HepG2 (cell line): ENCODE measurements around the gene ZDHHC7. TPM values are rescaled to one million over a fixed set of nuclear protein-coding genes. Genes with fewer than 3 reads are reported as not detected.

Experiments
- ATF7-NPFF ChIP-seq: sonication (generic); formaldehyde crosslinking; IDR thresholded peaks from 2 replicates; pipeline ENCODE4 v1.8.1; 2023; ENCODE audit warnings: mild to moderate bottlenecking, low read depth, missing genetic modification reagents, moderate library complexity
- CEBPZ ChIP-seq: IDR thresholded peaks from 2 replicates; pipeline ENCODE4 v1.6.1; 2012; ENCODE audit warnings: low read length, improper control_type of control experiment
- CENPT ChIP-seq: sonication (generic); formaldehyde crosslinking; IDR thresholded peaks from 2 replicates; pipeline ENCODE4 v1.8.0; 2022; ENCODE audit warnings: low read depth, mild to moderate bottlenecking, moderate library complexity, missing genetic modification reagents
- CREB1 ChIP-seq, 2 experiments: fragments of 450-650 bp in 1 of 2; IDR thresholded peaks; 2 replicates each; pipeline ENCODE4 v1.6.1; 2016 to 2017; ENCODE audit warnings: control low read depth in 1 of 2, mild to moderate bottlenecking in 1 of 2, missing compliant biosample characterization in 1 of 2, missing genetic modification characterization in 1 of 2
- CSRNP2 ChIP-seq: sonication (generic); formaldehyde crosslinking; conservative IDR thresholded peaks from 2 replicates; pipeline ENCODE4 v1.8.0; 2022; ENCODE audit warnings: low read depth, missing genetic modification reagents
- DDIT3 ChIP-seq: sonication (generic); formaldehyde crosslinking; IDR thresholded peaks from 2 replicates; pipeline ENCODE4 v1.4.0; 2020; ENCODE audit warnings: mild to moderate bottlenecking, missing genetic modification reagents
- HCFC1 ChIP-seq: fragments of 150-350 bp; IDR thresholded peaks from 2 replicates; pipeline ENCODE4 v1.6.1; 2014; ENCODE audit warnings: low read depth, low read length
- KDM3A ChIP-seq: IDR thresholded peaks from 2 replicates; pipeline ENCODE4 v1.6.1; 2018; ENCODE audit warnings: low read depth, missing compliant biosample characterization
- MTF2 ChIP-seq: sonication (generic); formaldehyde crosslinking; IDR thresholded peaks from 2 replicates; pipeline ENCODE4 v1.5.0; 2020; ENCODE audit warnings: missing genetic modification reagents, borderline replicate concordance
- RORA ChIP-seq: sonication (generic); formaldehyde crosslinking; IDR thresholded peaks from 2 replicates; pipeline ENCODE4 v1.5.0; 2020; ENCODE audit warnings: mild to moderate bottlenecking, missing genetic modification reagents, moderate library complexity
- TRIM24 ChIP-seq: sonication (generic); formaldehyde crosslinking; IDR thresholded peaks from 2 replicates; pipeline ENCODE4 v1.8.0; 2022; ENCODE audit warnings: mild to moderate bottlenecking, missing genetic modification reagents
- ZMYM4 ChIP-seq: sonication (generic); formaldehyde crosslinking; IDR thresholded peaks from 2 replicates; pipeline ENCODE4 v1.8.1; 2023; ENCODE audit warnings: mild to moderate bottlenecking, missing genetic modification reagents
- ZNF205 ChIP-seq: IDR thresholded peaks from 2 replicates; pipeline ENCODE4 v1.6.1; 2018; ENCODE audit warnings: missing biosample characterization, missing genetic modification reagents
- ZNF253 ChIP-seq: sonication (generic); formaldehyde crosslinking; IDR thresholded peaks from 2 replicates; pipeline ENCODE4 v1.8.0; 2022; ENCODE audit warnings: mild to moderate bottlenecking, missing genetic modification reagents, borderline replicate concordance
- ZNF326 ChIP-seq: sonication (generic); formaldehyde crosslinking; IDR thresholded peaks from 2 replicates; pipeline ENCODE4 v1.4.0; 2020; ENCODE audit warnings: missing genetic modification reagents, borderline replicate concordance
- ZNF446 ChIP-seq: sonication (generic); formaldehyde crosslinking; IDR thresholded peaks from 2 replicates; pipeline ENCODE4 v1.5.0; 2020; ENCODE audit warnings: mild to moderate bottlenecking, missing genetic modification reagents
- ZNF709 ChIP-seq: sonication (generic); formaldehyde crosslinking; IDR thresholded peaks from 2 replicates; pipeline ENCODE4 v1.5.0; 2020; ENCODE audit warnings: mild to moderate bottlenecking, missing genetic modification reagents
- ZNF777 ChIP-seq: sonication (generic); formaldehyde crosslinking; IDR thresholded peaks from 2 replicates; pipeline ENCODE4 v1.4.0; 2020; ENCODE audit warnings: missing genetic modification reagents
- polyA plus RNA-seq, 8 experiments: library from polyadenylated mRNA; depleted of rRNA in 3 of 8; stranded (reverse) in 7 of 8; unstranded in 1 of 8; fragments of >200 nt; fragmentation: Illumina TruSeq in 4 of 8; extraction: Trizol in 4 of 8; gene quantifications; 2 replicates each; pipeline versions ENCODE4 v1.2.1 to v1.2.3, GENCODE V29; 2011 to 2016; ENCODE audit warnings: low read depth in 4 of 8, missing spikeins in 1 of 8, mixed read lengths in 1 of 8; ENCODE audit not compliant: insufficient read depth in 1 of 8
- total RNA-seq, 5 experiments: library from RNA; depleted of rRNA; stranded (reverse); fragments of >200 nt; fragmentation: Illumina TruSeq; extraction: Trizol; gene quantifications; 2 replicates each; pipeline ENCODE4 v1.2.3, GENCODE V29; 2016; ENCODE audit warnings: low read depth in 1 of 5
- TF ChIP-seq, protein P1 (sequence below): sonication (generic); formaldehyde crosslinking; IDR thresholded peaks from 2 replicates; pipeline ENCODE4 v1.9.0; 2021; ENCODE audit warnings: missing genetic modification reagents, borderline replicate concordance
- TF ChIP-seq, protein P2 (sequence below): sonication (generic); formaldehyde crosslinking; IDR thresholded peaks from 2 replicates; pipeline ENCODE4 v1.5.0; 2020; ENCODE audit warnings: mild to moderate bottlenecking, missing genetic modification reagents

ZDHHC7 gene
- total and polyA plus RNA-seq, 2 of the 13 experiments (the other 11 are each of a cell fraction or from before 2014, with no cell fraction given), result 46.8 to 67.6 TPM

DNA sequence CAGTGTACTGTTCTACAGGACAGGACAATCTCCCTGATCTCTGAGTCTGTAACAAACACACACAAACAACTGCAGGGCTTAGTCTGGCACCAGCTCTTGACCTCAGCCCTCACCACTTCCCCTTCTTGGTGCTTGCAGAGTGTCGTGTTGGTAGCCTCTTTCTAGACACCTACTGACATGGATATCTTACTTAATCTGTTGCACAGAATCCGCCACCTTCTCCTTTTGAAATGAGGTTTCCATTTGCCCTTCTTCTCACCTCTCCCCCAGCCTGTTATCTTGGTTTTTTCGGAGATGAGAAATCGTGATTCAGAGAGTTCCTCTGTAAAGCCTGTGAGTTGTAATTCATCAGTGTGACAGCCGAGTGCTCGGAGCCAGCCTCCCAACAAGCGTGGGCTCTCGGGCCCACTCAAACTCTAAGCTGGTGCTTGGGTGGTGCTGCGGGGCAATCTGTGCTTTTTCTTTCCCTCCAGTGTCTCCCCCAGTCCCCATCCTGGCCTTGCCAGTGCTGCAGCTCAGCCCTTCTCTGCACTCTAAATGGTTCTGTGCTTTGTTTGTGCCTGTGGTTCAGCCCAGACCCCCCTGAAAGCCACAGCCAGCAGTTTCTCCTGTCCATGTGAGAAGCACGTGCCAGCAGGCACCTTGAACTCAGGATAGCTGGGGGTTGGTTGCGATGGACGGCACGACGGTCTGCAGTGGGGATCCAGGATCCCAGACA lies 44.3 kb upstream of the ZDHHC7 start (continued):
- TF ChIP-seq CEBPZ, result no peak
- TF ChIP-seq, protein P1, sequence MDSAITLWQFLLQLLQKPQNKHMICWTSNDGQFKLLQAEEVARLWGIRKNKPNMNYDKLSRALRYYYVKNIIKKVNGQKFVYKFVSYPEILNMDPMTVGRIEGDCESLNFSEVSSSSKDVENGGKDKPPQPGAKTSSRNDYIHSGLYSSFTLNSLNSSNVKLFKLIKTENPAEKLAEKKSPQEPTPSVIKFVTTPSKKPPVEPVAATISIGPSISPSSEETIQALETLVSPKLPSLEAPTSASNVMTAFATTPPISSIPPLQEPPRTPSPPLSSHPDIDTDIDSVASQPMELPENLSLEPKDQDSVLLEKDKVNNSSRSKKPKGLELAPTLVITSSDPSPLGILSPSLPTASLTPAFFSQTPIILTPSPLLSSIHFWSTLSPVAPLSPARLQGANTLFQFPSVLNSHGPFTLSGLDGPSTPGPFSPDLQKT, result 0 out of 2 replicates have a peak, but pooled peaks have one; percentile 57
- no peak for TF ChIP-seq HCFC1
- TF ChIP-seq RORA (CRISPR knock-in tag), result no peak
- TF ChIP-seq ZNF205 (CRISPR knock-in tag), result no peak
- no peak for TF ChIP-seq CSRNP2 (CRISPR knock-in tag)
- no peak for TF ChIP-seq TRIM24
- TF ChIP-seq, protein P2, sequence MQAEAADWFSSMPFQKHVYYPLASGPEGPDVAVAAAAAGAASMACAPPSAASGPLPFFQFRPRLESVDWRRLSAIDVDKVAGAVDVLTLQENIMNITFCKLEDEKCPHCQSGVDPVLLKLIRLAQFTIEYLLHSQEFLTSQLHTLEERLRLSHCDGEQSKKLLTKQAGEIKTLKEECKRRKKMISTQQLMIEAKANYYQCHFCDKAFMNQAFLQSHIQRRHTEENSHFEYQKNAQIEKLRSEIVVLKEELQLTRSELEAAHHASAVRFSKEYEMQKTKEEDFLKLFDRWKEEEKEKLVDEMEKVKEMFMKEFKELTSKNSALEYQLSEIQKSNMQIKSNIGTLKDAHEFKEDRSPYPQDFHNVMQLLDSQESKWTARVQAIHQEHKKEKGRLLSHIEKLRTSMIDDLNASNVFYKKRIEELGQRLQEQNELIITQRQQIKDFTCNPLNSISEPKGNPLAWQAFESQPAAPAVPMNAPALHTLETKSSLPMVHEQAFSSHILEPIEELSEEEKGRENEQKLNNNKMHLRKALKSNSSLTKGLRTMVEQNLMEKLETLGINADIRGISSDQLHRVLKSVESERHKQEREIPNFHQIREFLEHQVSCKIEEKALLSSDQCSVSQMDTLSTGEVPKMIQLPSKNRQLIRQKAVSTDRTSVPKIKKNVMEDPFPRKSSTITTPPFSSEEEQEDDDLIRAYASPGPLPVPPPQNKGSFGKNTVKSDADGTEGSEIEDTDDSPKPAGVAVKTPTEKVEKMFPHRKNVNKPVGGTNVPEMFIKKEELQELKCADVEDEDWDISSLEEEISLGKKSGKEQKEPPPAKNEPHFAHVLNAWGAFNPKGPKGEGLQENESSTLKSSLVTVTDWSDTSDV (CRISPR knock-in tag), result no peak
- no peak for TF ChIP-seq CREB1 (IDR thresholded peaks at IDR 0.05)
- TF ChIP-seq CREB1 (CRISPR knock-in tag; IDR thresholded peaks at IDR 0.05), result no peak
- peak; percentile 91; the same call in 1 of the 2 replicates for TF ChIP-seq ZNF253
- no peak for TF ChIP-seq KDM3A (CRISPR knock-in tag)
- TF ChIP-seq DDIT3, result no peak
- peak; percentile 59; the same call in 1 of the 2 replicates for TF ChIP-seq ZNF777 (CRISPR knock-in tag)
- TF ChIP-seq ZNF446, result no peak; the same call in 1 of the 2 replicates
- peak; percentile 85; the same call in 1 of the 2 replicates for TF ChIP-seq CENPT
- peak; percentile 68 for TF ChIP-seq ZMYM4 (CRISPR knock-in tag)
- no peak; the same call in 1 of the 2 replicates for TF ChIP-seq ATF7-NPFF (CRISPR knock-in tag)
- TF ChIP-seq ZNF709 (CRISPR knock-in tag), result peak; percentile 95
- TF ChIP-seq MTF2 (CRISPR knock-in tag), result 0 out of 2 replicates have a peak, but pooled peaks have one; percentile 59
- no peak for TF ChIP-seq ZNF326
